Common myeloid progenitor, CD34-positive (primary cell): ENCODE results near the gene KLRD1.
"Not testable (repeated sequence)": the region's sequence is repeated elsewhere in the genome, so short reads cannot be mapped to it uniquely, and the experiment has no call there.

Source experiments
- CTCF ChIA-PET: fragments of 350-600 bp; sonication (Branson Sonifier 250); formaldehyde crosslinking; loops from one replicate; lab custom pipeline; 2021; ENCODE audit warnings: antibody characterized with exemption; lab: Charles Lee
- POLR2A ChIA-PET: fragments of 350-600 bp; sonication (Branson Sonifier 250); formaldehyde crosslinking; loops from one replicate; lab custom pipeline; 2021; ENCODE audit warnings: antibody characterized with exemption; lab: Charles Lee
- DNase-seq, 3 donors: peaks; one replicate each; pipeline versions ENCODE4 v3.0.0 to v3.0.0-alpha.2; 2013
- H3K27ac ChIP-seq, 2 experiments: 1 replicate in 1 of 2; 2 replicates in 1 of 2; pipeline ENCODE4 v1.7.0; 2013; ENCODE audit warnings: inconsistent platforms in 2 of 2, low read length in 2 of 2, mild to moderate bottlenecking in 2 of 2, low read depth in 1 of 2, moderate library complexity in 1 of 2; ENCODE audit not compliant: severe bottlenecking in 2 of 2, insufficient read depth in 1 of 2, poor library complexity in 1 of 2
- H3K27me3 ChIP-seq, 5 experiments: replicated peaks in 2 of 5; 1 replicate in 3 of 5; 2 replicates in 2 of 5; pipeline versions ENCODE4 v1.6.1 to v1.7.0; 2013; ENCODE audit warnings: low read length in 4 of 5, mild to moderate bottlenecking in 2 of 5, moderate library complexity in 2 of 5, inconsistent platforms in 1 of 5; ENCODE audit not compliant: insufficient read depth in 5 of 5, control insufficient read depth in 4 of 5
- H3K36me3 ChIP-seq, 4 experiments: 1 replicate in 2 of 4; 2 replicates in 2 of 4; pipeline versions ENCODE4 v1.6.1 to v1.7.0; 2013; ENCODE audit warnings: low read length in 3 of 4, control low read depth in 1 of 4, mild to moderate bottlenecking in 1 of 4; ENCODE audit not compliant: control insufficient read depth in 4 of 4, insufficient read depth in 4 of 4
- H3K4me1 ChIP-seq, 4 experiments: 1 replicate in 3 of 4; 2 replicates in 1 of 4; pipeline versions ENCODE4 v1.6.1 to v1.7.1; 2013; ENCODE audit warnings: low read length in 3 of 4, mild to moderate bottlenecking in 3 of 4, control low read depth in 1 of 4, inconsistent platforms in 1 of 4, moderate library complexity in 1 of 4; ENCODE audit not compliant: control insufficient read depth in 4 of 4, insufficient read depth in 4 of 4; ENCODE audit errors: control extremely low read depth in 1 of 4
- H3K4me3 ChIP-seq, 7 experiments: 1 replicate in 4 of 7; 2 replicates in 3 of 7; pipeline versions ENCODE4 v1.5.1 to v1.7.0; 2013; ENCODE audit warnings: mild to moderate bottlenecking in 7 of 7, low read length in 6 of 7, moderate library complexity in 6 of 7, inconsistent platforms in 2 of 7, low read depth in 2 of 7, control low read depth in 1 of 7; ENCODE audit not compliant: insufficient read depth in 4 of 7, control insufficient read depth in 1 of 7; ENCODE audit errors: extremely low read depth in 1 of 7
- H3K9me3 ChIP-seq, 5 experiments: 1 replicate in 4 of 5; 2 replicates in 1 of 5; pipeline versions ENCODE4 v1.6.1 to v1.7.1; 2013; ENCODE audit warnings: low read length in 4 of 5, mild to moderate bottlenecking in 2 of 5, inconsistent platforms in 1 of 5, low read depth in 1 of 5, moderate library complexity in 1 of 5; ENCODE audit not compliant: control insufficient read depth in 4 of 5, insufficient read depth in 2 of 5; ENCODE audit errors: control extremely low read depth in 1 of 5
- WGBS: methylation state at CpG from one replicate; pipeline ENCODE4 v1.1.5; 2013; ENCODE audit not compliant: insufficient coverage; 5-methylcytosine and 5-hydroxymethylcytosine counted together

The KLRD1 gene

GRCh38 chr12:10363658-10363913 is 55.9 kb downstream of the KLRD1 start:
- POLR2A ChIA-PET = no interaction called here
- H3K9me3 ChIP-seq = peaks cover 0 to 11% (median 0%) of the 10 kb centered on the region in 5 experiments
- H3K4me3 ChIP-seq = peak overlapping the region in 3 of 7 experiments; percentile 77 to 91 (median 86)
- H3K4me1 ChIP-seq = peaks cover 20 to 47% (median 33%) of the 10 kb centered on the region in 4 experiments
- H3K27me3 ChIP-seq = no peaks in the 10 kb centered on the region
- WGBS = 94% methylated on average over 5 of the region's 5 CpGs
- no peak for DNase-seq
- H3K36me3 ChIP-seq = no peaks in the 10 kb centered on the region
- peak overlapping the region in 1 of 2 experiments; percentile 83 for H3K27ac ChIP-seq
- CTCF ChIA-PET = no interaction called here

GRCh38 chr12:10363914-10364814 is 56.5 kb downstream of the KLRD1 start:
- H3K27ac ChIP-seq = peak overlapping the region; percentile 38 to 83
- POLR2A ChIA-PET = no interaction called here
- no peaks in the 10 kb centered on the region for H3K27me3 ChIP-seq
- WGBS = 21% methylated on average over 16 of the region's 19 CpGs
- H3K36me3 ChIP-seq = no peaks in the 10 kb centered on the region
- H3K4me3 ChIP-seq = peak overlapping the region; percentile 59 to 91 (median 77)
- CTCF ChIA-PET = interaction anchor here (1.0 to 4.1 kb wide), 5 partner anchors 33 to 313 kb away, joined by 3 to 16 read pairs (median 4); partner anchors contain the start of gene STYK1
- H3K4me1 ChIP-seq = peaks cover 20 to 47% (median 33%) of the 10 kb centered on the region in 4 experiments
- peaks cover 0 to 11% (median 0%) of the 10 kb centered on the region in 5 experiments for H3K9me3 ChIP-seq
- DNase-seq = peak; percentile 17 to 44 (median 31)

GRCh38 chr12:10364815-10365622 is 57.3 kb downstream of the KLRD1 start:
- peaks cover 0 to 14% (median 0%) of the 10 kb centered on the region in 5 experiments for H3K9me3 ChIP-seq
- H3K4me3 ChIP-seq = peak overlapping the region; percentile 59 to 91 (median 77)
- DNase-seq = peak; percentile 87 to 94 (median 94)
- ChIA-PET POLR2A (interaction anchor here (0.5 to 0.6 kb wide), 3 partner anchors 18 to 87 kb away, joined by 3 to 6 read pairs (median 4); no protein-coding TSS in a partner anchor), CTCF (interaction anchor here (1.0 to 4.1 kb wide), 10 partner anchors 17 to 312 kb away, joined by 3 to 16 read pairs (median 8); partner anchors contain the start of gene STYK1)
- WGBS = under 1% methylated on average over 14 of the region's 15 CpGs
- H3K36me3 ChIP-seq = no peaks in the 10 kb centered on the region
- peak overlapping the region; percentile 38 to 83 for H3K27ac ChIP-seq
- no peaks in the 10 kb centered on the region for H3K27me3 ChIP-seq
- peaks cover 20 to 47% (median 33%) of the 10 kb centered on the region in 4 experiments for H3K4me1 ChIP-seq

GRCh38 chr12:10365696-10366405 is 58.2 kb downstream of the KLRD1 start:
- H3K9me3 ChIP-seq = peaks cover 0 to 14% (median 0%) of the 10 kb centered on the region in 5 experiments
- H3K4me3 ChIP-seq = peak overlapping the region in 6 of 7 experiments; percentile 68 to 91 (median 77)
- 61% methylated on average over 6 of the region's 6 CpGs for WGBS
- peak overlapping the region in 1 of 2 experiments; percentile 83 for H3K27ac ChIP-seq
- H3K36me3 ChIP-seq = no peaks in the 10 kb centered on the region
- peak in 2 of 3 donors; percentile 14 to 24 for DNase-seq
- H3K4me1 ChIP-seq = peaks cover 20 to 47% (median 33%) of the 10 kb centered on the region in 4 experiments
- ChIA-PET CTCF (interaction anchor here (0.6 to 4.1 kb wide), 20 partner anchors 15 to 383 kb away, joined by 3 to 16 read pairs (median 4); partner anchors contain the start of gene MAGOHB), POLR2A (no interaction called here)
- no peaks in the 10 kb centered on the region for H3K27me3 ChIP-seq

GRCh38 chr12:10366875-10367274 is 59.2 kb downstream of the KLRD1 start:
- Histone ChIP-seq H3K27me3 (no peaks in the 10 kb centered on the region), H3K36me3 (no peaks in the 10 kb centered on the region), H3K4me1 (peaks cover 25 to 43% (median 34%) of the 10 kb centered on the region in 4 experiments), H3K9me3 (peaks cover 0 to 14% (median 0%) of the 10 kb centered on the region in 5 experiments), H3K27ac (no peak overlapping the region), H3K4me3 (no peak overlapping the region)
- CTCF ChIA-PET = interaction anchor here (0.8 to 4.1 kb wide), 20 partner anchors 19 to 382 kb away, joined by 3 to 16 read pairs (median 4); partner anchors contain the start of genes KLRC4 and MAGOHB
- DNase-seq = peak; percentile 82 to 87 (median 85)
- POLR2A ChIA-PET = no interaction called here

GRCh38 chr12:10367714-10368113 is 60.0 kb downstream of the KLRD1 start:
- CTCF ChIA-PET = interaction anchor here (1.3 to 4.1 kb wide), 9 partner anchors 19 to 196 kb away, joined by 3 to 16 read pairs (median 9); partner anchors contain the start of gene KLRC4
- DNase-seq, H3K27me3 ChIP-seq, H3K36me3 ChIP-seq, H3K27ac ChIP-seq, POLR2A ChIA-PET, H3K4me3 ChIP-seq: not testable (repeated sequence)
- Histone ChIP-seq H3K4me1 (peaks cover 21 to 42% (median 35%) of the 10 kb centered on the region in 4 experiments), H3K9me3 (peaks cover 0 to 14% (median 0%) of the 10 kb centered on the region in 5 experiments)
- 100% methylated on average over 1 of the region's 4 CpGs for WGBS
